PFSK-1 (cell line): ENCODE measurements around the gene GPR62.

Experiments
- SIN3A ChIP-seq: IDR thresholded peaks from 2 replicates; pipeline ENCODE4 v1.6.1; 2012; ENCODE audit warnings: mild to moderate bottlenecking, low read length, moderate library complexity, borderline replicate concordance; ENCODE audit not compliant: insufficient read depth
- TAF1 ChIP-seq: IDR thresholded peaks from 2 replicates; pipeline ENCODE4 v1.6.1; 2012; ENCODE audit warnings: low read length, control low read depth, borderline replicate concordance; ENCODE audit not compliant: insufficient read depth

DNA sequence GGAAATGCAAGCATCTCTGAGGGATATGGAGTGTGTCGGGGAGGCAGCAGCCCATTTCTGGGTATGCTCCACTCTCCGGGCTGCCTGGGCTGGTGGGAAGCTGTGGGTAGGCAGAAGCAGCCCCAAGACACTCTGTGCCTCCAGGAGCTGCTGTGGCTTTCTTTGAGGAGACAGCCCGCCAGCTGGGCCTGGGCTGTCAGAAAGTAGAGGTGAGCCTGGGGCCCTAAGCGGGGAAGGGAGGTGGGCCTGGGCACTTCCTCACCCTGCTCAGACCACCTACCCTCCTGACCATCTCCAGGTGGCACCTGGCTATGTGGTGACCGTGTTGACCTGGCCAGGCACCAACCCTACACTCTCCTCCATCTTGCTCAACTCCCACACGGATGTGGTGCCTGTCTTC lies 29.9 kb downstream of the GPR62 start:
- TF ChIP-seq SIN3A = no peak
- TF ChIP-seq TAF1 = no peak
